Measurements from ENCODE around the gene PLCB1.

Gene PLCB1

DNA sequence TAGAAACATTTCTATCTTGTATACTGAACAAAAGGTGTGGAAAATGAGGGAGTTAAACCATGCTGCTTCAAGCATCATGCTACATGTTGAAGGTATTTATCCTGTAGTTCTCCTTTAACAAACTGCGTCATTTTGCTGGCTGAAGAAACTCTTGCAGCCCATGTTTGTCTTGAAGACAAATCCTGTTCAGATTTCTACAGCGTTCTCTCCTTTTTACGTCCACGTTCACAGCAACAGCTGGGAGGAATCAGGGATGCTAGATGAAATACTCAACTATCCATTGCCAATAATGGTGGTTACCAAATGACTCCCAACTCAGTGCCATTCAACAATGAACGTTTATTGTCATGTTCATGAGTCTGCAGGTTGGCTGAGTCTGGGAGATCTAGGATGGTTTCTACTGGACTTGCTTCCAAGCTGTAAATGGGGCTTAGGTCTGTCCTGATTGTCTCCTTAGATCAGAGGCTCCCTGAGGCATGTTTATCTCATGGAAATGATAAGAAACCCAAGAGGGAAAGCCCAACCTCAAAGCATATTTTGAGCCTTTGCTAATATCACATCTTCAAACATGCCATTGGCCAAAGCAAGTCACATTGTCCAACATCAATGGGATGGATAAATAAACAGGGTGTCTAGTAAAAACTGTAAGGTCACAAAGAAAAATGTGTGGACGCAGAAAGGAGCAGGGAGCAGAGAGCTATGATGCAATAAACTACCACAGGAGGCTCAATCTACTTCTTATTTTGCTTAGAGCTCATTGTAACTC is 2.7 kb upstream of the PLCB1 start:
- H2AFZ ChIP-seq (ENCODE audit: low read length, unreplicated experiment), result no peak overlapping the region
- peaks cover 11% of the 10 kb centered on the region for H3K4me1 ChIP-seq (ENCODE audit: control insufficient read depth, insufficient read depth, low read length, unreplicated experiment)
- H3K4me3 ChIP-seq (ENCODE audit: low read depth, low read length), result no peak overlapping the region
- no peaks in the 10 kb centered on the region for H3K36me3 ChIP-seq (ENCODE audit: insufficient read depth, low read length)
- H3K27me3 ChIP-seq (ENCODE audit: insufficient read depth, low read length), result no peaks in the 10 kb centered on the region
- H3K27ac ChIP-seq (ENCODE audit: low read depth, low read length), result no peak overlapping the region
- peaks cover 6% of the 10 kb centered on the region for H3K79me2 ChIP-seq (ENCODE audit: control insufficient read depth, insufficient read depth, low read length, unreplicated experiment)

DNA sequence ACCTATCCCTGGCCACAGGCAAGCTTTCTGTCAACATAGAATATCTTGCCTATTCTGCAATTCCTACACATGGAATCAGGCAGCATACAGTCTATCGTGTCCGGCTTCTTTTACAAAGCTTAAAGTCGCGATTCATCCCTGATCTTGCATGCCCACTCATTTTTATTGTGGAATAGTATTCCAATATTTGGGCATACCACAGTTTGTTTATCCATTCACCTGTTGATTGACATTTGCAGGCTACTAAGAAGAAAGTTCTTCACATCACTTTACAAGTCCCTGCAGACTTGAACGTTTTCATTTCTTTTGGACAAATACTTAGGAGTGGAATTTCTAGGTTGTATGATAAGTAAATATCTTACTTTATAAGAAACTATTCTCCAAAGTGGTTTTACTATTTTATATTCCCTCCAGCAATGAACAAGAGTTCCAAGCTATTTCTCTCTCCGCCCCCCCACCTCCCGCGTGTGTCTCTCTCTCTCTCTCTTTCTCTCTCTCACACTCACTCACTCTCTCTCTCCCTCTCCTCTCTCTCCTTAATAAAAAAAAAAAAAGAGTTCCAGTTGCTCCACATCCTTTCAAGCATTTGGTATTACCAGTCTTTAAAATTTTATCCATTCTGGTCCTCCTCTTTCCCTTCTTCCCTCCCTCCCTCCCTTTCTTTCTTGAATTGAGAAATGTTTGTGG is 1.1 kb upstream of the PLCB1 start:
- Histone ChIP-seq H2AFZ (ENCODE audit: low read length, unreplicated experiment) (peak overlapping the region; percentile 94), H3K4me3 (ENCODE audit: low read depth, low read length) (peak overlapping the region; percentile 83), H3K27ac (ENCODE audit: low read depth, low read length) (peak overlapping the region; percentile 23; the same call in 1 of the 2 replicates), H3K79me2 (ENCODE audit: control insufficient read depth, insufficient read depth, low read length, unreplicated experiment) (peaks cover 14% of the 10 kb centered on the region), H3K27me3 (ENCODE audit: insufficient read depth, low read length) (no peaks in the 10 kb centered on the region), H3K36me3 (ENCODE audit: insufficient read depth, low read length) (no peaks in the 10 kb centered on the region), H3K4me1 (ENCODE audit: control insufficient read depth, insufficient read depth, low read length, unreplicated experiment) (peaks cover 11% of the 10 kb centered on the region)

DNA sequence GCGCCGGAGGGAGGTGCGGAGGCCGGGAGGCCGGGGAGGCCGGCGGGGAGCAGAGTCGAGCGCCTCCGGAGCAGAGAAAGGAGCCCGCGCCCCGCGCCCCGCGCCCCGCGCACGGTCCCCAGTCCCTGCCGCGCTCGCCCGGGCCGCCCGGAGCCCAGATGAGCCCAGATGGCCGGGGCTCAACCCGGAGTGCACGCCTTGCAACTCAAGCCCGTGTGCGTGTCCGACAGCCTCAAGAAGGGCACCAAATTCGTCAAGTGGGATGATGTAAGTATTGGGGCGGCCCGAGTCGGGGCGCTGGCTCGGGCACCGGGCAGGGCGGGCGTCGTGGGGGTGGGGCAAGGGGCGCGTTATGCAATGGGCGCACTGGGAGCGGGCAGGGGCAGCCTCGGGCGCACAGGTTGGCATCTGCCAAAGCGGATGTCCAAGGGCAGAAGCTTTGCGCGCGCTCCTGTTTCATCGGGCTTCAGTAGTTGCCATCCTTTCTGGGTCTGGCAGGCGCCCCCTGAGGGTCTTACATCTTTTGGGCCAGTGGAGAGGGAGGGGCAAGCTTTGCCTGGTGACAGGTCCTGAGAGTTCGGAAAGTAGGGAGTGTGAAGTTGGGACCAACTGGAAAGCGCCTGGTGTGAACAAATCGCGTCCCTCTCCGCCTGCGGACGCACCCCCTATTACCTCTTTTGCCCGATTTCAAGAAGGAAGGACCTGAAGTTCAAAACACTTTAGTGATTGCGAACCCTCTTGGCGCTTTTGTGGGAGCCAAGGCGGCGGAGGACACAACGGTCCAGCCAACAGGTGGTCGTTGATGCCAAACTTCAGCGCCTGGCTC is 631 bp downstream of the PLCB1 start:
- H3K27ac ChIP-seq (ENCODE audit: low read depth, low read length), result peak overlapping the region; percentile 58
- peak overlapping the region; percentile 51 for H2AFZ ChIP-seq (ENCODE audit: low read length, unreplicated experiment)
- H3K79me2 ChIP-seq (ENCODE audit: control insufficient read depth, insufficient read depth, low read length, unreplicated experiment), result peaks cover 14% of the 10 kb centered on the region

DNA sequence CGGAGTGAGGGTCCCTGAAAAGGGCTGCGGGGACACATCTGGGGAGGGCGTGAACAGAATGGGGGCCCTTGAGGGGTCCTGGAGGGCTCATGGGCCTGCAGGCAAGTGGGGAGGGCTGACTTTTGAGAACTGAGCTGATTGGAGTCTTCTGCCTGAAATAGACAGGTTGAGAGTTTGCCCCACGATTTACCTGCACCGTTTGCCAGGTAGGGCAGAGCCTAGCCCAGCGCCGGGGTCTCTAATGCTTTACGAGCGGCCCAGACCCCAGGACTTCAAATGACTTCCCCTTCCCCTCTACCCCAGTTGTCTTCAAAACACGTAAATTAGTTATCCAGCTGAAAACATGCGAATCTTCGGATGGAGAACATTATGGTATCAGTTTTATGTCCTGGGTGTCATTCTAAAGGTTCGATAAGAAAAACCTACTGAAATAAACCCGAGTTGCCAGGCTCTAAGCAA is 1.3 kb downstream of the PLCB1 start:
- peak overlapping the region; percentile 90 for H3K4me3 ChIP-seq (ENCODE audit: low read depth, low read length)
- H3K4me1 ChIP-seq (ENCODE audit: control insufficient read depth, insufficient read depth, low read length, unreplicated experiment), result peaks cover 11% of the 10 kb centered on the region
- H3K27me3 ChIP-seq (ENCODE audit: insufficient read depth, low read length), result no peaks in the 10 kb centered on the region
- H2AFZ ChIP-seq (ENCODE audit: low read length, unreplicated experiment), result no peak overlapping the region
- H3K79me2 ChIP-seq (ENCODE audit: control insufficient read depth, insufficient read depth, low read length, unreplicated experiment), result peaks cover 14% of the 10 kb centered on the region
- no peak overlapping the region for H3K27ac ChIP-seq (ENCODE audit: low read depth, low read length)
- H3K36me3 ChIP-seq (ENCODE audit: insufficient read depth, low read length), result no peaks in the 10 kb centered on the region

More for the DNA sequence above, 631 bp downstream of the PLCB1 start:
- peaks cover 11% of the 10 kb centered on the region for H3K4me1 ChIP-seq (ENCODE audit: control insufficient read depth, insufficient read depth, low read length, unreplicated experiment)
- H3K4me3 ChIP-seq (ENCODE audit: low read depth, low read length), result peak overlapping the region; percentile 90
- H3K36me3 ChIP-seq (ENCODE audit: insufficient read depth, low read length), result no peaks in the 10 kb centered on the region
- no peaks in the 10 kb centered on the region for H3K27me3 ChIP-seq (ENCODE audit: insufficient read depth, low read length)

DNA sequence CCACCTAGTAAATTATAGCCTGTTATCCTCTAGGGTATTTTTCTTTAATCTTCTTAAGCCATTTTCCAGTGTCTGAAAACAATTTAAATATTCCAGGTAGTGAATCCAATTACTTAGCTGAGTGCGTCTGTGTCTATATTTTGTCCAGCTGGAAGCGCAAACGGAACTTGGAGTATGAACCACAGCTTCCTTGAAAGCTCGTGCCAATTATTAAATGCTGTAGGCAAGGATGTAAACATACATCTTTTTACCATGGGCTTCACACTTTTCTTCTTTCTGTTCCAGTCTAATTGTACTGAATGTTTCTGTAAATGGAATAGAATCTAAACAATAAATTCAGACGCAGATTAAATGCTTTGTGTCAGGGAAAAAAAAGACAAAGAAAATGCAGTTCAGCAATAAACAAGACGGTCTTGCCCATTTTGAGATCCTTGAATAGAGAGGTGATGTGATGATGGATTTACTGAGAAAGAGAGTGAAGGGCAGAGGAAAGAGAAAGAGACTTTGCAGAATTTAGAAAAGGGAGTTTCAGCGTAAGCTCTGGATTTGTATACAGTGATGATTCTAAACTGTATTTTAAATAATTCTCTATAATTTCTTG is 1.9 kb downstream of the PLCB1 start:
- Histone ChIP-seq H2AFZ (ENCODE audit: low read length, unreplicated experiment) (no peak overlapping the region), H3K36me3 (ENCODE audit: insufficient read depth, low read length) (no peaks in the 10 kb centered on the region), H3K4me1 (ENCODE audit: control insufficient read depth, insufficient read depth, low read length, unreplicated experiment) (peaks cover 11% of the 10 kb centered on the region), H3K27ac (ENCODE audit: low read depth, low read length) (no peak overlapping the region), H3K4me3 (ENCODE audit: low read depth, low read length) (peak overlapping the region; percentile 90; the same call in 1 of the 2 replicates), H3K27me3 (ENCODE audit: insufficient read depth, low read length) (no peaks in the 10 kb centered on the region), H3K79me2 (ENCODE audit: control insufficient read depth, insufficient read depth, low read length, unreplicated experiment) (peaks cover 14% of the 10 kb centered on the region)

DNA sequence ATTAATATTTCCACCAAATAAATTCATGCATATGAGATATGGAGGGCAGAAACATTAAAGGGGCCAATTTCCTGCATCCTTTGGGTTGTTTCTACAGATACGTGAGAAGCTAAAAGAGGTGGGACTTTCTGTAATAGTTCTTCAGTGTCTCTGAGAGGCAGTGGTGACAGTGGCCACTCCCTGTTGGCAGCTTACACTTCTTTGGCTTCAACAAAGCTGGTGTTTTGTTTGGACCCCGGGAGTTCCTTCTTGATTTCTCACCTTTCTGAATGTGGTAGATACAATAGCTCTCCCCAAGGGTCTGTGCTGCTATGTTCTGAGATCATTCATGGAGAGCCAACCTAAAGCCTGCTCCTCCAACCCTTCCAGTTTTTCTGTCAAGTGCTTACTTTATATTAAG is 7.8 kb downstream of the PLCB1 start:
- Histone ChIP-seq H3K36me3 (ENCODE audit: insufficient read depth, low read length) (no peaks in the 10 kb centered on the region), H3K27ac (ENCODE audit: low read depth, low read length) (no peak overlapping the region), H3K4me3 (ENCODE audit: low read depth, low read length) (no peak overlapping the region), H2AFZ (ENCODE audit: low read length, unreplicated experiment) (no peak overlapping the region), H3K4me1 (ENCODE audit: control insufficient read depth, insufficient read depth, low read length, unreplicated experiment) (peaks cover 20% of the 10 kb centered on the region), H3K27me3 (ENCODE audit: insufficient read depth, low read length) (no peaks in the 10 kb centered on the region), H3K79me2 (ENCODE audit: control insufficient read depth, insufficient read depth, low read length, unreplicated experiment) (peaks cover 8% of the 10 kb centered on the region)

DNA sequence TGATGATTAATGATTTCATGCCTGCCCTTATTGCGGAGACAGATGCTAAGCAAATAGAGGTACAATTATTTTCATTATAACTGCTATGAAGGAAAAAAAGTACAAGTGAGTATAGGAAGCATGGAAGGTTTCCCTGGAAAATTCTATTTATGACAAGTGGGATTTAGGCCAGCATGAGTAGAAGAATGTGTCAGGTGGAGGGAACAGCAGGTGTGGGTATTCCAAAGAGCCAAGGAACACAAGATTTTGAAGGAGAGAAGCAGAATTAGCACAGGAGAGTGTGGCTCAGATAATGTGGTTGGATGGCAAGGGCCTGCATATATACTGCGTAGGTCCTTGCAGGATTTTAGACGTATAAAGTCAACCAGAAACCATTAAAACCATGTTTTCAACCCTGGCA is 11.4 kb downstream of the PLCB1 start:
- Histone ChIP-seq H3K4me3 (ENCODE audit: low read depth, low read length) (no peak overlapping the region), H3K27me3 (ENCODE audit: insufficient read depth, low read length) (no peaks in the 10 kb centered on the region), H3K27ac (ENCODE audit: low read depth, low read length) (0 out of 2 replicates have a peak overlapping the region, but pooled peaks have one; percentile 92), H3K36me3 (ENCODE audit: insufficient read depth, low read length) (no peaks in the 10 kb centered on the region), H2AFZ (ENCODE audit: low read length, unreplicated experiment) (no peak overlapping the region), H3K4me1 (ENCODE audit: control insufficient read depth, insufficient read depth, low read length, unreplicated experiment) (peaks cover 40% of the 10 kb centered on the region), H3K79me2 (ENCODE audit: control insufficient read depth, insufficient read depth, low read length, unreplicated experiment) (no peaks in the 10 kb centered on the region)

DNA sequence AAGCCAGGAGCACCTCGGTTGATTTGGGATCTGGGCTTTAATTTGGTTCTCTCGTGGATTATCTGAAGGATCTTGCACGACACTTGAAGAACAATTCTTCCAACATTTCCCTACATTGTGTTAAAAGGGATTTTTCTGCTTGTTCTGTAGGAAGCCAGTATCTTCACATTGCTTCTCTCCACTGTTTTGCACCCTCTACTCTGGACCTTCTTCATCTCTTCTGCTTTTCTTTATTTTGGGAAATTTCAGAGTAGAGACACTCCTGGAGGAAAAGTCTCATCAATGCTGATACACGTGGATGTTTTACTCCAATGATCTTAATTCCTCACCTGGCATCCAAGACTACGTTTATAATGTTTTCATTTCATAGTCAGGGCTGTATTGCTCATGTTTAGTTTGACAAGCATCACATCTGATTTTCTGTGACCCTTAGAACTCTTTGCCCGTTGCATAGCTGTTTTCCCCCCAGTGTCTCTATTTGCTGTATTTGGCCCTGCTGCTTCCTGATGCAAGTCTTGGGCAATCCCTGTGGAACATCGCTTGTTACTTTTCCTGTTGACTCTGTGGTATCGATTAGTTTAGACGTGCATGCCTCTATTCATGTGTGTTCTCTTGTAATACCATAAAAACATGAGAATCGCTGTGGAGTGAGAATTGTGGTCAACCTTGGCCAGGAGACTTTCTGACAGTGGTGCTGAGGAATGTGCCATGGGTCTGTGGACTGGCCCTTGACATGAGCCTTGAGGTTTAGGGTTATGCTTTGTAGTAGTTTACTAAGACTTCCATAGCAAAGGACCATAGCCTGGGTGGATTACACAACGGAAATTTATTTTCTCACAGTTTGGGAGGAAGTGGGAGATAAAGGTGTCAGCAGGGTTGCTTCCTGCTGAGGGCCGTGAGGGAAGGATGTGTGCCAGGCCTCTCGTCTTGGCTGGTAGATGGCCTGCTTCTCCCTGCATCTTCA is 12.5 kb downstream of the PLCB1 start:
- Histone ChIP-seq H3K27me3 (ENCODE audit: insufficient read depth, low read length) (no peaks in the 10 kb centered on the region), H3K4me3 (ENCODE audit: low read depth, low read length) (peak overlapping the region; percentile 23; the same call in 1 of the 2 replicates), H2AFZ (ENCODE audit: low read length, unreplicated experiment) (no peak overlapping the region), H3K4me1 (ENCODE audit: control insufficient read depth, insufficient read depth, low read length, unreplicated experiment) (peaks cover 50% of the 10 kb centered on the region), H3K79me2 (ENCODE audit: control insufficient read depth, insufficient read depth, low read length, unreplicated experiment) (no peaks in the 10 kb centered on the region), H3K27ac (ENCODE audit: low read depth, low read length) (peak overlapping the region; percentile 92), H3K36me3 (ENCODE audit: insufficient read depth, low read length) (no peaks in the 10 kb centered on the region)

DNA sequence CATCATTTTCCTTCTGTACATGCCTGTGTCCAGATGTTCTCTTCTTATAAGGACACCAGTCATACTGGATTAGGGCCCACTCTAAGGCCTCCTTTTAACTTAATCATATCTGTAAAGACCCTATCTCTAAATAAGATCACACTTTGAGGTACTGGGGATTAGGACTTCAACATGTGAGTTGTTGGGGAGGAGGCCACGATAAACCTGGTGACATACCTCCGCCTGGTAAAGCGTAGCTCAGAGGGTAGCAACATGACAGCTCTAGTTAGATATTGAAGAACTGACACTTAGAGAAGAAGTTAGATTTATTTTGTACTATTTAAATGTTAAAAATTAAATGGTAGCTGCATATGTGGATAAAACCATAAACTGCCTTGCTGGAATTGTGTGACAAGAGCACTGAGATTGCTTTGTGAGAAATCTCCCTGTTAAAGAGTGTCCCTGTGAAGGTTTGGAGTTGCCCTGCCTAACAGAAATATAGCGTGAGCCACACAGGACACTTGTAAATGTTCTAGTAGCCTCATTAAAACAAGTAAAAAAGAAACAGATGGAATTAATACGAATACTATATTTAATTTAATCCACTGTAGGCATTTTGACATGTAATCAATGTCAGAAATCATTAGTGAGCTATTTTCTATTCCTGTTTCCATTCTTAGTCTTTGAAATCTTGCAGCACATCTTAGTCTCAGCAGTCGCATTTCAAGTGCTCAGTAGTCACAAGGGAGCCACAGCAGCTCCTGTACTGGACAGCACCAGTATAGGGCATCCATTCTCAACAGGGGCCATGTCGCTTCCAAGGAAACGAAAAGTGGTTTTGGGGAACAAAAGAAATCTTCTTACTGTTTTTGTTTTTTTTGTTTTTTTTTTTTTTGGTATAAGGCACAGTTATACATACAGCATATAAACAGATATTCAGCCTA is 13.4 kb downstream of the PLCB1 start:
- Histone ChIP-seq H3K4me3 (ENCODE audit: low read depth, low read length) (no peak overlapping the region; the same call in 1 of the 2 replicates), H3K27me3 (ENCODE audit: insufficient read depth, low read length) (no peaks in the 10 kb centered on the region), H2AFZ (ENCODE audit: low read length, unreplicated experiment) (no peak overlapping the region), H3K4me1 (ENCODE audit: control insufficient read depth, insufficient read depth, low read length, unreplicated experiment) (peaks cover 57% of the 10 kb centered on the region), H3K36me3 (ENCODE audit: insufficient read depth, low read length) (no peaks in the 10 kb centered on the region), H3K79me2 (ENCODE audit: control insufficient read depth, insufficient read depth, low read length, unreplicated experiment) (no peaks in the 10 kb centered on the region), H3K27ac (ENCODE audit: low read depth, low read length) (peak overlapping the region; percentile 92)

All from ACC112 (cell line).